Uterus (tissue), 2 donors: Measurements from ENCODE around the gene CHST3.
"Not testable (repeated sequence)": the region's sequence is repeated elsewhere in the genome, so short reads cannot be mapped to it uniquely, and the experiment has no call there.

Experiments
- CTCF ChIP-seq, 4 experiments: fragments of 200-600 bp in 2 of 4; fragments of 450-650 bp in 2 of 4; sonication (generic) in 2 of 4; IDR thresholded peaks; one replicate each; pipeline ENCODE4 v1.5.1; 2016 to 2019; ENCODE audit warnings: antibody characterized with exemption in 4 of 4, mild to moderate bottlenecking in 2 of 4, moderate library complexity in 1 of 4
- POLR2A ChIP-seq, 2 donors: fragments of 450-650 bp; IDR thresholded peaks; one replicate each; pipeline ENCODE4 v1.6.1; 2016; ENCODE audit warnings: antibody characterized with exemption in 2 of 2, mild to moderate bottlenecking in 1 of 2, moderate library complexity in 1 of 2

GRCh38 chr10:71919956-71920539 lies 44.1 kb upstream of the CHST3 start:
- not testable (repeated sequence) for TF ChIP-seq POLR2A, CTCF (IDR thresholded peaks at IDR 0.05)
